Measurements from ENCODE around the gene QRFP. TPM values are rescaled to one million over a fixed set of nuclear protein-coding genes. Genes with fewer than 3 reads are reported as not detected.

The QRFP gene
- total and polyA plus RNA-seq, 11 donors = not detected

- DNase-seq (no peak), ATAC-seq (no peak)
- 59 to 70% (median 65%) methylated on average over 26 to 29 of the region's 29 CpGs for WGBS, 4 donors
- H3K36me3 ChIP-seq = no peaks in the 10 kb centered on the region
- intact Hi-C loops (cut with DNase I) = no loop called here
- H3K4me1 ChIP-seq = peaks cover 0 to 5% (median 0%) of the 10 kb centered on the region in 12 donors
- H3K27me3 ChIP-seq = peaks cover 0 to 36% (median 3%) of the 10 kb centered on the region in 9 donors
- no peak overlapping the region for H3K4me3 ChIP-seq
- no peak overlapping the region for H3K27ac ChIP-seq
- TF ChIP-seq CTCF (IDR thresholded peaks at IDR 0.05) = no peak
- no peak for TF ChIP-seq POLR2A (IDR thresholded peaks at IDR 0.05)
- H3K9me3 ChIP-seq = no peaks in the 10 kb centered on the region
These were observed 24.8 kb upstream of the QRFP start for GRCh38 chr9:130921300-130921988.

DNA sequence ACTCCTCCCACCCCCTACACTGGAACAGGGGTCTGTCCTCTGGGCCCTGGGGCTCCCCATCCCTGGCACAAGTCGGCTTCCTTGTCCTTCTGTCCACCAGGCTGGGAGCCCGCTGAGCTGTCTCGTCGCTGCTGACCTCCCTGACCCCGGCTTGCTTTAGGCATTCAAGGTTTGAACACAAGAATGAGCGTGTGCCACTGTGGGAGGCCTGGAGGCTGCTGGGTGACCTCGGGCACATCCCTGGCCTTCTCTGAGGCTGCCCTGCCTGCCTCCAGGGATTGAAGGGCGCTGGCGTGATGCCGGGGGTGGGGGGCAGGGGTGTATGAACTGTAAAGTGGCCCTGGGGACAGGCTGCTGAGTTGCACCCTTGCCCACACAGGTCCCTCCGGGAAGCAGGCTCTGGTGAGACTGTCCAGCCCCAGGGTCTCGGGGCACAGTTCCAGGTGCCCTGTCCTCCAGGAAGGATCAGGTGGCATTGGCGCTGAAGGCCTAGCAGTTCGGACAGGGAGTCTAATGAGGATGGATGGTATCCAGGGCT lies 24.2 kb upstream of the QRFP start:
- intact Hi-C loops (cut with DNase I) = no loop called here
- Histone ChIP-seq H3K9me3 (no peaks in the 10 kb centered on the region), H3K27me3 (peaks cover 0 to 36% (median 3%) of the 10 kb centered on the region in 9 donors), H3K4me1 (peaks cover 0 to 5% (median 0%) of the 10 kb centered on the region in 12 donors), H3K4me3 (no peak overlapping the region), H3K36me3 (no peaks in the 10 kb centered on the region), H3K27ac (no peak overlapping the region)
- ATAC-seq (no peak), DNase-seq (no peak)
- WGBS, 4 donors = 60 to 85% (median 72%) methylated on average over 8 to 14 of the region's 14 CpGs
- TF ChIP-seq CTCF (IDR thresholded peaks at IDR 0.05) (no peak), POLR2A (IDR thresholded peaks at IDR 0.05) (no peak)

GRCh38 chr9:130920233-130920632 lies 23.6 kb upstream of the QRFP start:
- DNase-seq (no peak), ATAC-seq (no peak)
- Histone ChIP-seq H3K27me3 (peaks cover 0 to 36% (median 3%) of the 10 kb centered on the region in 9 donors), H3K9me3 (no peaks in the 10 kb centered on the region), H3K4me1 (peaks cover 0 to 5% (median 0%) of the 10 kb centered on the region in 12 donors), H3K27ac (no peak overlapping the region), H3K36me3 (no peaks in the 10 kb centered on the region), H3K4me3 (no peak overlapping the region)
- intact Hi-C loops (cut with DNase I) = no loop called here
- TF ChIP-seq POLR2A (IDR thresholded peaks at IDR 0.05) (no peak), CTCF (IDR thresholded peaks at IDR 0.05) (no peak)
- 91 to 94% (median 93%) methylated on average over 5 to 8 of the region's 8 CpGs for WGBS, 4 donors

DNA sequence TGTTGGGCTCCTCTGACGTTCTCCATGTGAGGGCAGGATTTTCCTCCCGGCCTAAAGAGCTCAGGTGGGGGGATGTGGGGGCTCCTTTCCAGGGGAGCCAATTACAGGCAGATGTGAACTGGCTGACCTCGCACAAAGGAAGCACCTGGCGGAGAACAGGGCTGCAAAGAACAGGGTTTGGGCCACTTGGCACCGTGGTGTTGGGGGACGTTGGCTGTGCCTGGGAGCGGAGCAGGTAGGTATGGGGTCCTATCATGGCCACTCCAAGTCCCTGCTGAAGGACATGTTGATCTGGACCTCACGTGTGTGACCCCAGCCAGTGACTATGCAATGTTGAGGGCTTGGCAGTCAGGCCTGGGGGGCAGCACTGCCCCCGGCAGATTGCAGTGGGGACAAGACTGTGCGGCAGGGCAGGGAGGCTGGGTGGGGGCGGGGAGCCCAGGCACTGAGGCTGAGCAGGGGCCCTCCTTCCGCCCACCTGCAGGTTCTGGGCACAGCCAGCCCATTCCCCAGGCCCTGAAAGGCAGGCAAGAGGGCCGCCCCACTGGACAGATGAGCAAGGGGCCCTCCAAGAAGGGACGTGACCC lies 23.0 kb upstream of the QRFP start:
- DNase-seq = no peak
- Histone ChIP-seq H3K27me3 (peaks cover 0 to 34% (median 0%) of the 10 kb centered on the region in 9 donors), H3K4me1 (peaks cover 0 to 5% (median 0%) of the 10 kb centered on the region in 12 donors), H3K36me3 (no peaks in the 10 kb centered on the region), H3K27ac (no peak overlapping the region), H3K9me3 (no peaks in the 10 kb centered on the region), H3K4me3 (no peak overlapping the region)
- no peak for ATAC-seq
- TF ChIP-seq CTCF (IDR thresholded peaks at IDR 0.05) (no peak), POLR2A (IDR thresholded peaks at IDR 0.05) (no peak)
- WGBS, 4 donors = 74 to 79% (median 76%) methylated on average over 12 to 14 of the region's 14 CpGs
- intact Hi-C loops (cut with DNase I) = no loop called here
